K562 (cell line): ENCODE results near the gene ADAM10. TPM values are rescaled to one million over a fixed set of nuclear protein-coding genes. Genes with fewer than 3 reads are reported as not detected.
A peak's percentile ranks its signal among the peaks of the same experiment; 100 is the strongest.

ENCODE experiments used
- ARHGAP35 ChIP-seq: fragments of 450-650 bp; IDR thresholded peaks from 2 replicates; pipeline ENCODE4 v1.6.1; 2018; ENCODE audit not compliant: partially characterized antibody
- ATF7 ChIP-seq: fragments of 450-650 bp; IDR thresholded peaks from 2 replicates; pipeline ENCODE4 v1.7.1; 2014; ENCODE audit warnings: mild to moderate bottlenecking, moderate library complexity
- CEBPZ ChIP-seq: fragments of 150-350 bp; IDR thresholded peaks from 2 replicates; pipeline ENCODE4 v1.6.1; 2014; ENCODE audit warnings: low read depth, mild to moderate bottlenecking, low read length, borderline replicate concordance
- CHAMP1 ChIP-seq: fragments of 450-650 bp; IDR thresholded peaks from 2 replicates; pipeline ENCODE4 v1.6.1; 2016; ENCODE audit warnings: mild to moderate bottlenecking
- ETV6 ChIP-seq, 3 experiments: fragments of 150-350 bp in 1 of 3; sonication (generic) in 1 of 3; formaldehyde crosslinking in 1 of 3; IDR thresholded peaks; 2 replicates each; pipeline versions ENCODE4 v1.6.1 to v1.8.0; 2014 to 2022; ENCODE audit warnings: borderline replicate concordance in 2 of 3, low read depth in 2 of 3, antibody characterized with exemption in 1 of 3, low read length in 1 of 3, mild to moderate bottlenecking in 1 of 3, missing genetic modification reagents in 1 of 3
- FOXK1 ChIP-seq: sonication (generic); formaldehyde crosslinking; IDR thresholded peaks from 2 replicates; pipeline ENCODE4 v1.8.0; 2022; ENCODE audit warnings: missing genetic modification reagents, mild to moderate bottlenecking, borderline replicate concordance
- GABPB2 ChIP-seq: fragments of 250-450 bp; sonication (Bioruptor Pico); conservative IDR thresholded peaks from 2 replicates; pipeline ENCODE4 v1.5.1; 2021; ENCODE audit warnings: mild to moderate bottlenecking
- HDAC2 ChIP-seq: fragments of 450-650 bp; IDR thresholded peaks from 2 replicates; pipeline ENCODE4 v1.6.1; 2016; ENCODE audit warnings: mild to moderate bottlenecking
- ID3 ChIP-seq, 2 experiments: fragments of 250-450 bp in 1 of 2; fragments of 450-650 bp in 1 of 2; sonication (Bioruptor Pico) in 1 of 2; IDR thresholded peaks; 2 replicates each; pipeline versions ENCODE4 v1.6.1 to v1.8.0; 2016 to 2021; ENCODE audit warnings: mild to moderate bottlenecking in 2 of 2, moderate library complexity in 2 of 2, missing compliant biosample characterization in 1 of 2, missing genetic modification characterization in 1 of 2
- IRF1 ChIP-seq: sonication (generic); formaldehyde crosslinking; IDR thresholded peaks from 2 replicates; pipeline ENCODE4 v1.8.0; 2022; ENCODE audit warnings: missing genetic modification reagents, mild to moderate bottlenecking, borderline replicate concordance
- SMAD3 ChIP-seq: fragments of 450-650 bp; formaldehyde crosslinking; conservative IDR thresholded peaks from 2 replicates; pipeline ENCODE4 v1.4.0; 2020; ENCODE audit warnings: mild to moderate bottlenecking
- SMARCA4 ChIP-seq: fragments of 450-650 bp; IDR thresholded peaks from 2 replicates; pipeline ENCODE4 v1.6.1; 2016
- SRSF9 ChIP-seq: fragments of 200-400 bp; formaldehyde crosslinking; IDR thresholded peaks from 2 replicates; pipeline ENCODE4 v1.6.1; 2017; ENCODE audit warnings: low read depth, low read length, borderline replicate concordance
- TOE1 ChIP-seq, 2 experiments: fragments of 450-650 bp in 1 of 2; sonication (generic) in 1 of 2; formaldehyde crosslinking in 1 of 2; IDR thresholded peaks; 2 replicates each; pipeline versions ENCODE4 v1.7.1 to v1.8.0; 2016 to 2022; ENCODE audit warnings: borderline replicate concordance in 2 of 2, mild to moderate bottlenecking in 2 of 2, antibody characterized with exemption in 1 of 2, inconsistent platforms in 1 of 2, low read depth in 1 of 2, missing genetic modification reagents in 1 of 2, moderate library complexity in 1 of 2
- ZNF12 ChIP-seq: sonication (generic); formaldehyde crosslinking; IDR thresholded peaks from 2 replicates; pipeline ENCODE4 v1.4.0; 2020; ENCODE audit warnings: mild to moderate bottlenecking, missing genetic modification reagents
- ZNF140 ChIP-seq: fragments of 250-450 bp; sonication (Bioruptor Pico); IDR thresholded peaks from 2 replicates; pipeline ENCODE4 v1.8.0; 2021; ENCODE audit warnings: moderate library complexity, mild to moderate bottlenecking, inconsistent platforms
- ZNF217 ChIP-seq: sonication (generic); formaldehyde crosslinking; IDR thresholded peaks from 2 replicates; pipeline ENCODE4 v1.8.0; 2022; ENCODE audit warnings: mild to moderate bottlenecking, missing genetic modification reagents
- ZNF282 ChIP-seq: sonication (generic); formaldehyde crosslinking; IDR thresholded peaks from 2 replicates; pipeline ENCODE4 v1.8.1; 2023; ENCODE audit warnings: missing genetic modification reagents
- polyA plus RNA-seq, 8 experiments: library from polyadenylated mRNA; depleted of rRNA in 4 of 8; stranded (reverse) in 5 of 8; unstranded in 3 of 8; fragments of >200 nt; fragmentation: Nextera tagmentation in 2 of 8; fragmentation: Illumina TruSeq in 1 of 8; extraction: Ambion mirVana in 2 of 8; extraction: Trizol in 1 of 8; gene quantifications; 2 replicates each; pipeline versions ENCODE4 v1.2.1 to v1.2.3, GENCODE V29; 2011 to 2014; ENCODE audit warnings: inconsistent platforms in 1 of 8, missing spikeins in 1 of 8
- total RNA-seq, 7 experiments: library from RNA; depleted of rRNA in 6 of 7; stranded (reverse); fragments of >200 nt in 6 of 7; fragmentation: Illumina TruSeq in 2 of 7; extraction: Trizol in 2 of 7; gene quantifications; 2 replicates each; pipeline versions ENCODE4 v1.2.1 to v1.2.3, GENCODE V29; 2011 to 2021; ENCODE audit warnings: low replicate concordance in 1 of 7

The ADAM10 gene
- total and polyA plus RNA-seq, 9 of the 15 experiments (the other 6 are each of a cell fraction or from before 2014, with no cell fraction given), result 11.9 to 152 (median 57.3) TPM

GRCh38 chr15:58546635-58547627 lies 202.6 kb downstream of the ADAM10 start (continued):
- TF ChIP-seq ATF7 (peak; percentile 88), ETV6 (IDR thresholded peaks at IDR 0.05; ENCODE audit: borderline replicate concordance in 1 of 2, low read depth in 2 of 2, low read length in 1 of 2) (no peak), ETV6 (CRISPR knock-in tag; IDR thresholded peaks at IDR 0.05; ENCODE audit: borderline replicate concordance) (no peak), ZNF282 (CRISPR knock-in tag) (no peak), TOE1 (IDR thresholded peaks at IDR 0.05; ENCODE audit: borderline replicate concordance) (0 out of 2 replicates have a peak, but pooled peaks have one; percentile 62), TOE1 (CRISPR knock-in tag; IDR thresholded peaks at IDR 0.05; ENCODE audit: borderline replicate concordance, low read depth) (no peak), SMAD3 (no peak), SMARCA4 (peak; percentile 91), FOXK1 (CRISPR knock-in tag) (no peak), ARHGAP35 (no peak), CHAMP1 (no peak), SRSF9 (no peak), ZNF140 (CRISPR knock-in tag) (no peak), IRF1 (no peak), CEBPZ (no peak), GABPB2 (CRISPR knock-in tag) (no peak), HDAC2 (peak; percentile 81), ZNF217 (CRISPR knock-in tag) (no peak), ZNF12 (CRISPR knock-in tag) (no peak), ID3 (CRISPR knock-in tag; IDR thresholded peaks at IDR 0.05) (no peak), ID3 (tag; IDR thresholded peaks at IDR 0.05) (no peak; the same call in 1 of the 2 replicates)
